Type B pancreatic cell (in vitro differentiated cells): ENCODE results near the gene CFAP73. TPM values are rescaled to one million over a fixed set of nuclear protein-coding genes. Genes with fewer than 3 reads are reported as not detected.
A peak's percentile ranks its signal among the peaks of the same experiment; 100 is the strongest.

Experiments used
- DNase-seq: peaks from one replicate; pipeline ENCODE4 v3.0.0; 2021; ENCODE audit warnings: mixed read lengths; ENCODE audit not compliant: unreplicated experiment; ENCODE audit errors: extremely low spot score
- H3K27ac Mint-ChIP-seq: 2 replicates; pipeline ENCODE4 v1.8.0; 2021; ENCODE audit warnings: mild to moderate bottlenecking, mixed read lengths
- H3K27me3 Mint-ChIP-seq: 2 replicates; pipeline ENCODE4 v1.8.0; 2021; ENCODE audit warnings: mixed read lengths
- H3K36me3 Mint-ChIP-seq: 2 replicates; pipeline ENCODE4 v1.8.0; 2021; ENCODE audit warnings: mixed read lengths
- H3K4me1 Mint-ChIP-seq: one replicate; pipeline ENCODE4 v1.8.0; 2021; ENCODE audit warnings: mixed read lengths; ENCODE audit not compliant: unreplicated experiment
- H3K4me3 Mint-ChIP-seq: 2 replicates; pipeline ENCODE4 v1.8.0; 2021; ENCODE audit warnings: mild to moderate bottlenecking, mixed read lengths
- H3K9me3 Mint-ChIP-seq: 2 replicates; pipeline ENCODE4 v1.8.0; 2021; ENCODE audit warnings: mixed read lengths
- total RNA-seq: library from RNA; stranded (reverse); gene quantifications from 2 replicates; pipeline ENCODE4 v1.2.1, GENCODE V29; 2021; ENCODE audit warnings: low replicate concordance
- TF ChIP-seq, protein P1 (sequence below): fragments of 200-600 bp; sonication (generic); conservative IDR thresholded peaks from 2 replicates; pipeline ENCODE4 v1.5.0; 2021; ENCODE audit warnings: antibody characterized with exemption, mild to moderate bottlenecking

Gene CFAP73
- total RNA-seq, 1 donor from 2014 or later: 0.27 TPM

DNA sequence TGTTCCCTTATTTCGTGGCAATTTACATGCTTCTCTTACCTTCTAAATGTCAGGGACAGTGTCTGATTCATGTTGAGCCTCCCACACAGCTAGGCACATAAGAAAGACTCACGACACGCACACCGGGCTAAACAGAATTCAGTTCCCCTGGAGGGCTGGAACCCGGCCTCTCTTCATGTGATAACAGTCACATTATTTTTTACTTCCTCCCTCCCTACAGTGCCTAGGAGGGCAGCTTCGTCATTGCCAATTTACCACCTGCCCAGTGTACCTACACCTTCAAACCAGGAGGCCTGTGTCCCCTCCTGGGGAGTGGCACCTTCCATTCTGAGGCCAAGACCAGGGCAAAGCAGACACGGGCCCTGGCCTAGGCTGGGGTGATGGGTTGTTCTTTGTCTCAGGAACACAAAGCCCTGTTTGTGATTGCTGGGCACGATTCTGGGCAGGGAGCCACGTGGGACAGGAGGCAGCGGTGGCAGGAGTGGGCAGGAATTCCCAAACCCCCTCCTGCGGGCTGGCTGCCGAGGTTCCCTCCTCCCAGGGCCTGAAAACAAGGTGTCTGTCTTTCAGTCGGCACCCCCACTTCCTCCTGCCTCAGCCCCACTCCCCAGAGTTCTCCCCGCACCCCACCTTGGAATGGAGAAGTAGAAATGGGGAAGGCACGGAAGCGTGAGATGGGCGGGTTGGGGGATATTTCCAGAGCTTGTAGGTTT, 7.2 kb upstream of the CFAP73 start:
- no peaks in the 10 kb centered on the region for H3K36me3 Mint-ChIP-seq
- H3K4me1 Mint-ChIP-seq: no peaks in the 10 kb centered on the region
- H3K9me3 Mint-ChIP-seq: no peaks in the 10 kb centered on the region
- TF ChIP-seq, protein P1, sequence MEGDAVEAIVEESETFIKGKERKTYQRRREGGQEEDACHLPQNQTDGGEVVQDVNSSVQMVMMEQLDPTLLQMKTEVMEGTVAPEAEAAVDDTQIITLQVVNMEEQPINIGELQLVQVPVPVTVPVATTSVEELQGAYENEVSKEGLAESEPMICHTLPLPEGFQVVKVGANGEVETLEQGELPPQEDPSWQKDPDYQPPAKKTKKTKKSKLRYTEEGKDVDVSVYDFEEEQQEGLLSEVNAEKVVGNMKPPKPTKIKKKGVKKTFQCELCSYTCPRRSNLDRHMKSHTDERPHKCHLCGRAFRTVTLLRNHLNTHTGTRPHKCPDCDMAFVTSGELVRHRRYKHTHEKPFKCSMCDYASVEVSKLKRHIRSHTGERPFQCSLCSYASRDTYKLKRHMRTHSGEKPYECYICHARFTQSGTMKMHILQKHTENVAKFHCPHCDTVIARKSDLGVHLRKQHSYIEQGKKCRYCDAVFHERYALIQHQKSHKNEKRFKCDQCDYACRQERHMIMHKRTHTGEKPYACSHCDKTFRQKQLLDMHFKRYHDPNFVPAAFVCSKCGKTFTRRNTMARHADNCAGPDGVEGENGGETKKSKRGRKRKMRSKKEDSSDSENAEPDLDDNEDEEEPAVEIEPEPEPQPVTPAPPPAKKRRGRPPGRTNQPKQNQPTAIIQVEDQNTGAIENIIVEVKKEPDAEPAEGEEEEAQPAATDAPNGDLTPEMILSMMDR: no peak
- H3K4me3 Mint-ChIP-seq: no peak overlapping the region
- no peak for DNase-seq
- H3K27ac Mint-ChIP-seq: no peak overlapping the region
- no peaks in the 10 kb centered on the region for H3K27me3 Mint-ChIP-seq

GRCh38 chr12:113142886-113143332, 6.6 kb upstream of the CFAP73 start:
- H3K36me3 Mint-ChIP-seq: no peaks in the 10 kb centered on the region
- H3K4me3 Mint-ChIP-seq: no peak overlapping the region
- H3K27ac Mint-ChIP-seq: peak overlapping the region; percentile 20

GRCh38 chr12:113143959-113144358, 5.6 kb upstream of the CFAP73 start:
- DNase-seq: no peak
- TF ChIP-seq, protein P1: no peak
- H3K27ac Mint-ChIP-seq: no peak overlapping the region
- no peak overlapping the region for H3K4me3 Mint-ChIP-seq
- H3K9me3 Mint-ChIP-seq: no peaks in the 10 kb centered on the region
- no peaks in the 10 kb centered on the region for H3K27me3 Mint-ChIP-seq
- no peaks in the 10 kb centered on the region for H3K36me3 Mint-ChIP-seq
- no peaks in the 10 kb centered on the region for H3K4me1 Mint-ChIP-seq

More at GRCh38 chr12:113142886-113143332, 6.6 kb upstream of the CFAP73 start:
- Mint-ChIP-seq H3K9me3 (no peaks in the 10 kb centered on the region), H3K4me1 (no peaks in the 10 kb centered on the region), H3K27me3 (no peaks in the 10 kb centered on the region)
- TF ChIP-seq, protein P1: no peak
- no peak for DNase-seq

- no peak overlapping the region for H3K27ac Mint-ChIP-seq
- no peaks in the 10 kb centered on the region for H3K27me3 Mint-ChIP-seq
- no peak for DNase-seq
- H3K36me3 Mint-ChIP-seq: no peaks in the 10 kb centered on the region
- H3K9me3 Mint-ChIP-seq: no peaks in the 10 kb centered on the region
- H3K4me3 Mint-ChIP-seq: no peak overlapping the region
- TF ChIP-seq, protein P1: no peak
- H3K4me1 Mint-ChIP-seq: peaks cover 7% of the 10 kb centered on the region
Observed at GRCh38 chr12:113144806-113145205, 4.7 kb upstream of the CFAP73 start.

GRCh38 chr12:113145720-113146551, 3.6 kb upstream of the CFAP73 start:
- TF ChIP-seq, protein P1: no peak
- no peak for DNase-seq
- Mint-ChIP-seq H3K4me3 (no peak overlapping the region), H3K27ac (peak overlapping the region; percentile 64), H3K27me3 (no peaks in the 10 kb centered on the region), H3K9me3 (no peaks in the 10 kb centered on the region), H3K4me1 (peaks cover 16% of the 10 kb centered on the region), H3K36me3 (no peaks in the 10 kb centered on the region)
